ENCODE results near the gene KLHDC10. TPM values are rescaled to one million over a fixed set of nuclear protein-coding genes. Genes with fewer than 3 reads are reported as not detected.

KLHDC10 gene
- polyA plus RNA-seq, 2 of the 4 experiments (the other 2 are of a cell fraction): 25.7 to 35.0 TPM

DNA sequence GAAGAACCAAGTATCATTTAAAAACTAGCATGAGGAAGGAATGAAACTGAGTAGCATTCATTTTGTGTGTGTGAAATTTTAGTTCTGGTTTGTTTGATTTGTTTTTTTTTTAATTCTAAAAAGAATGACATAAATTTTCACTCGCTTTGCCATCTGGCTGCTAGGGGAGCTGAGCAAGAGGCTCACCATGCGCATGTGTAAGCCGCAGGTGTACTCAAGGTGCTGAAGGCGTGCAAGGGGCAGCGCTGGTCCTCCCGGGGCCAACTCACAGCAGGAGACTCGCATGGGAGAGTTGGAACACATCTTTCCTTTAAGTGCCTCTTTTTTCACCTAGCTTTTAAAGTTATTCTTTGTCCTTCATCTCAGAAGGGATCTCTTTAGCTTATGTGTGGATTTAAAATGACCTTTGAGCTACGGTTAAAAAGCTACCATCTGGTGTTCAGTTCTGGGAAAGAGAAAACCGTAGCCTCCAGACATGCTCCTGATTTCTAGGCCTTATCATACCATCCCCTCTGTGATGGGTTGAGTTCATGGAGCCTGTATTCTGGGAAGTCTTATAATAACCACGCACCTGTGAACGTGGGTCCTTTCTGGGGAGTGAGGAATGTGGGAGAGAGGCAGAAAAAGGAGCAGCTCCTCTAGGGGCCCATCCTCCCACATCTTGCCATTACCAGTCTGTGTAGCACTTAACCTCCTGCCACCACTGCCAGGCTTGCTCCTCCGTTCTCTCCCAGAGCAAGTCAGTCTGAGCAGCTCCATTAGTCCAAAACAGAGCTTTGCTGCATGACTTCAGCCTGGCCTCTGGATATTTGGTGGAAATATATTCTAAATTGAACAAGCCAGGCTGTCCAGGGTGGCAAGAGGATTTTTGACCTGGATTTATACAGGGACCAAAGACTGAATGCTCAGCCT is 61.9 kb downstream of the KLHDC10 start:
- no peak overlapping the region for H3K4me3 ChIP-seq
- H3K27ac ChIP-seq: no peak overlapping the region
- H3K4me1 ChIP-seq: peaks cover 6% of the 10 kb centered on the region; the same call in 1 of the 3 replicates
- CTCF ChIA-PET: interaction anchor here (0.7 to 1.0 kb wide), 2 partner anchors 10 to 47 kb away, joined by 3 read pairs; no protein-coding TSS in a partner anchor
- FAIRE-seq: no peak
- no peak for ATAC-seq
- WGBS (ENCODE audit: missing lambda C conversion rate): 93% methylated on average over 12 of the region's 12 CpGs
- H3K9me3 ChIP-seq: no peaks in the 10 kb centered on the region
- no peak for DNase-seq (ENCODE audit: low read depth in 1 of 2, low spot score in 1 of 2)
- no peak overlapping the region for H3K4me2 ChIP-seq
- TF ChIP-seq, protein P1, sequence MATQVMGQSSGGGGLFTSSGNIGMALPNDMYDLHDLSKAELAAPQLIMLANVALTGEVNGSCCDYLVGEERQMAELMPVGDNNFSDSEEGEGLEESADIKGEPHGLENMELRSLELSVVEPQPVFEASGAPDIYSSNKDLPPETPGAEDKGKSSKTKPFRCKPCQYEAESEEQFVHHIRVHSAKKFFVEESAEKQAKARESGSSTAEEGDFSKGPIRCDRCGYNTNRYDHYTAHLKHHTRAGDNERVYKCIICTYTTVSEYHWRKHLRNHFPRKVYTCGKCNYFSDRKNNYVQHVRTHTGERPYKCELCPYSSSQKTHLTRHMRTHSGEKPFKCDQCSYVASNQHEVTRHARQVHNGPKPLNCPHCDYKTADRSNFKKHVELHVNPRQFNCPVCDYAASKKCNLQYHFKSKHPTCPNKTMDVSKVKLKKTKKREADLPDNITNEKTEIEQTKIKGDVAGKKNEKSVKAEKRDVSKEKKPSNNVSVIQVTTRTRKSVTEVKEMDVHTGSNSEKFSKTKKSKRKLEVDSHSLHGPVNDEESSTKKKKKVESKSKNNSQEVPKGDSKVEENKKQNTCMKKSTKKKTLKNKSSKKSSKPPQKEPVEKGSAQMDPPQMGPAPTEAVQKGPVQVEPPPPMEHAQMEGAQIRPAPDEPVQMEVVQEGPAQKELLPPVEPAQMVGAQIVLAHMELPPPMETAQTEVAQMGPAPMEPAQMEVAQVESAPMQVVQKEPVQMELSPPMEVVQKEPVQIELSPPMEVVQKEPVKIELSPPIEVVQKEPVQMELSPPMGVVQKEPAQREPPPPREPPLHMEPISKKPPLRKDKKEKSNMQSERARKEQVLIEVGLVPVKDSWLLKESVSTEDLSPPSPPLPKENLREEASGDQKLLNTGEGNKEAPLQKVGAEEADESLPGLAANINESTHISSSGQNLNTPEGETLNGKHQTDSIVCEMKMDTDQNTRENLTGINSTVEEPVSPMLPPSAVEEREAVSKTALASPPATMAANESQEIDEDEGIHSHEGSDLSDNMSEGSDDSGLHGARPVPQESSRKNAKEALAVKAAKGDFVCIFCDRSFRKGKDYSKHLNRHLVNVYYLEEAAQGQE (IDR thresholded peaks at IDR 0.05): no peak
- TF ChIP-seq ZNF302 (CRISPR knock-in tag; IDR thresholded peaks at IDR 0.05) (no peak), FOSB (CRISPR knock-in tag; IDR thresholded peaks at IDR 0.05) (no peak), SREBF2 (IDR thresholded peaks at IDR 0.05) (no peak), TFCP2L1 (CRISPR knock-in tag; IDR thresholded peaks at IDR 0.05) (no peak), POLR2AphosphoS2 (conservative IDR thresholded peaks at IDR 0.05; ENCODE audit: low read length) (no peak), CHD4 (IDR thresholded peaks at IDR 0.05; ENCODE audit: borderline replicate concordance) (no peak), NFE2L2 (conservative IDR thresholded peaks at IDR 0.05; ENCODE audit: low read length) (no peak), HEYL (CRISPR knock-in tag; IDR thresholded peaks at IDR 0.05) (no peak), RFX5 (IDR thresholded peaks at IDR 0.05) (no peak), FOSL2 (IDR thresholded peaks at IDR 0.05) (no peak), FOSL2 (CRISPR knock-in tag; IDR thresholded peaks at IDR 0.05) (no peak), JUNB (IDR thresholded peaks at IDR 0.05) (no peak), CEBPB (IDR thresholded peaks at IDR 0.05) (no peak), RCOR1 (IDR thresholded peaks at IDR 0.05; ENCODE audit: low read depth, low read length) (no peak), NR3C1 (IDR thresholded peaks at IDR 0.05) (no peak), HOXA7 (CRISPR knock-in tag; IDR thresholded peaks at IDR 0.05) (no peak), RARB (CRISPR knock-in tag; IDR thresholded peaks at IDR 0.05) (no peak)
- TF ChIP-seq, protein P2, sequence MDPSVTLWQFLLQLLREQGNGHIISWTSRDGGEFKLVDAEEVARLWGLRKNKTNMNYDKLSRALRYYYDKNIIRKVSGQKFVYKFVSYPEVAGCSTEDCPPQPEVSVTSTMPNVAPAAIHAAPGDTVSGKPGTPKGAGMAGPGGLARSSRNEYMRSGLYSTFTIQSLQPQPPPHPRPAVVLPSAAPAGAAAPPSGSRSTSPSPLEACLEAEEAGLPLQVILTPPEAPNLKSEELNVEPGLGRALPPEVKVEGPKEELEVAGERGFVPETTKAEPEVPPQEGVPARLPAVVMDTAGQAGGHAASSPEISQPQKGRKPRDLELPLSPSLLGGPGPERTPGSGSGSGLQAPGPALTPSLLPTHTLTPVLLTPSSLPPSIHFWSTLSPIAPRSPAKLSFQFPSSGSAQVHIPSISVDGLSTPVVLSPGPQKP (IDR thresholded peaks at IDR 0.05; ENCODE audit: low read depth, low read length): no peak
- POLR2A ChIA-PET: no interaction called here

DNA sequence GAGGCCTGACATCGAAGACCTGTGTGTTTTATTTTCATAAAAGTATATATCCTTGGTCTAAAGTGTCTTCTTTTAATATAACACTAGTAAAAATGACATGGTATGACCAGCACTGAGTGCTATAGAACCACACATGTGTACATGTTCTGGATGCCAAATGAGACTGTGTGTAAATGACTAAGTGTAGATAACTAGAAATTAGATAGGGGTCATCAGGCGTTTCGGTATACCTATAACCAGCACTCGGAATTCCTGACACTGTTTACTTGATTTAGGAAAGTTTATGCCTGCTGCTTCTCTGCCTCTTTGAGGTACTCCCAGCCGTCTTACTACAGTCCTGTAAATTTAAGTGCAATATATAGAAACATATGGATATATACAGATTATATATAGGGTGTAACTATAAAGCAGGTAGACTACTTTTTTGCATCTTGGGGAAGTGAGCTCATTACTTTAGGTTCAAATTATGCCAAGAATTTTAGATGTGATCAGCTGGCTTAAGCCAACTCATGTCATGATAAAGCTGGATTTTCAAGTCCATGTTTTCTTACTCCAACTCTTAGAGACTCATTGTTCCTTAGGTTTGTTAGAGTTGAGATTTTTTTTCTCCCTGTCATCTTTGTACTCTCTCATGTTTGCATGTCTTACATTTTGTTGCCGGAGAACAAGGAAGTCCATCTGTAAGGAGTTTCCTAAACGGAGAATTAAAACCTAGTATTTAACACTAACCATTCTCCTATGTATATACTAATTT is 62.9 kb downstream of the KLHDC10 start:
- CTCF ChIA-PET: no interaction called here
- no peak for FAIRE-seq
- DNase-seq (ENCODE audit: low read depth in 1 of 2, low spot score in 1 of 2): no peak
- Histone ChIP-seq H3K4me2 (no peak overlapping the region), H3K4me1 (peaks cover 6% of the 10 kb centered on the region; the same call in 1 of the 3 replicates), H3K9me3 (no peaks in the 10 kb centered on the region), H3K27ac (no peak overlapping the region), H3K4me3 (no peak overlapping the region)
- 89% methylated on average over 7 of the region's 7 CpGs for WGBS (ENCODE audit: missing lambda C conversion rate)
- TF ChIP-seq, protein P2 (IDR thresholded peaks at IDR 0.05; ENCODE audit: low read depth, low read length): no peak
- TF ChIP-seq GATA3 (IDR thresholded peaks at IDR 0.05; ENCODE audit: borderline replicate concordance): no peak
- TF ChIP-seq POLR2AphosphoS2 (conservative IDR thresholded peaks at IDR 0.05; ENCODE audit: low read length): no peak
- TF ChIP-seq MAFK (IDR thresholded peaks at IDR 0.05; ENCODE audit: partially characterized antibody): no peak
- TF ChIP-seq, protein P3, sequence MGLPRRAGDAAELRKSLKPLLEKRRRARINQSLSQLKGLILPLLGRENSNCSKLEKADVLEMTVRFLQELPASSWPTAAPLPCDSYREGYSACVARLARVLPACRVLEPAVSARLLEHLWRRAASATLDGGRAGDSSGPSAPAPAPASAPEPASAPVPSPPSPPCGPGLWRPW (IDR thresholded peaks at IDR 0.05): no peak
- TF ChIP-seq FOSL2 (IDR thresholded peaks at IDR 0.05): no peak
- TF ChIP-seq FOSL2 (CRISPR knock-in tag; IDR thresholded peaks at IDR 0.05): no peak
- TF ChIP-seq CHD2 (IDR thresholded peaks at IDR 0.05; ENCODE audit: low read length, partially characterized antibody): no peak
- no peak for TF ChIP-seq FOSB (CRISPR knock-in tag; IDR thresholded peaks at IDR 0.05)
- no peak for TF ChIP-seq PHF8 (IDR thresholded peaks at IDR 0.05; ENCODE audit: borderline replicate concordance, low read depth)
- TF ChIP-seq TFCP2L1 (CRISPR knock-in tag; IDR thresholded peaks at IDR 0.05): no peak
- no peak for ATAC-seq
- POLR2A ChIA-PET: no interaction called here

Data from A549 (cell line).